Lung (tissue), 12 donors: Measurements from ENCODE around the gene DCAF15. TPM values are rescaled to one million over a fixed set of nuclear protein-coding genes. Genes with fewer than 3 reads are reported as not detected.

Experiments
- ATAC-seq: fragments of 200-7000 bp; cut with Tn5 transposase; one replicate; pipeline ENCODE4 v1.9.1; 2020; ENCODE audit warnings: moderate number of reproducible peaks; ENCODE audit not compliant: insufficient read depth, low FRiP score
- DNase-seq, 3 donors: peaks; one replicate each; pipeline ENCODE4 v3.0.0-alpha.2; 2013 to 2017
- H3K27ac ChIP-seq, 2 donors: one replicate each; pipeline ENCODE4 v1.5.1; 2013; ENCODE audit warnings: mild to moderate bottlenecking in 2 of 2, moderate library complexity in 2 of 2, control low read depth in 1 of 2, inconsistent platforms in 1 of 2, low read depth in 1 of 2, low read length in 1 of 2
- H3K27me3 ChIP-seq, 3 donors: one replicate each; pipeline ENCODE4 v1.5.1; 2013; ENCODE audit warnings: low read length in 2 of 3; ENCODE audit not compliant: control insufficient read depth in 3 of 3, insufficient read depth in 3 of 3
- H3K36me3 ChIP-seq, 4 donors: one replicate each; pipeline ENCODE4 v1.5.1; 2013; ENCODE audit warnings: low read length in 4 of 4, mild to moderate bottlenecking in 1 of 4, moderate library complexity in 1 of 4; ENCODE audit not compliant: control insufficient read depth in 4 of 4, insufficient read depth in 4 of 4
- H3K4me1 ChIP-seq, 5 donors: one replicate each; pipeline ENCODE4 v1.5.1; 2013; ENCODE audit warnings: low read length in 5 of 5, mild to moderate bottlenecking in 2 of 5, moderate library complexity in 1 of 5; ENCODE audit not compliant: control insufficient read depth in 5 of 5, insufficient read depth in 5 of 5
- H3K4me3 ChIP-seq: one replicate; pipeline ENCODE4 v1.5.1; 2013; ENCODE audit warnings: mild to moderate bottlenecking, control low read depth, moderate library complexity
- H3K9ac ChIP-seq, 2 donors: one replicate each; pipeline ENCODE4 v1.5.1; 2013; ENCODE audit warnings: low read length in 2 of 2, control low read depth in 1 of 2; ENCODE audit not compliant: insufficient read depth in 1 of 2
- H3K9me3 ChIP-seq, 4 donors: one replicate each; pipeline ENCODE4 v1.5.1; 2013; ENCODE audit warnings: low read length in 3 of 4, mild to moderate bottlenecking in 1 of 4, moderate library complexity in 1 of 4; ENCODE audit not compliant: control insufficient read depth in 4 of 4, insufficient read depth in 3 of 4
- CTCF ChIP-seq: IDR thresholded peaks from 2 replicates; pipeline ENCODE4 v1.5.1; 2012; ENCODE audit warnings: mild to moderate bottlenecking; ENCODE audit errors: control extremely low read depth, extremely low read depth
- WGBS, 2 donors: extraction: QIAGEN DNeasy Blood & Tissue Kit; methylation state at CpG; one replicate each; pipeline ENCODE4 v1.1.7; 2013; 5-methylcytosine and 5-hydroxymethylcytosine counted together
- polyA plus RNA-seq, 2 donors: library from polyadenylated mRNA; stranded (reverse); fragments of 200-250 nt; gene quantifications; one replicate each; pipeline ENCODE4 v1.2.1, GENCODE V29; 2013
- total RNA-seq, 2 donors: library from RNA; depleted of rRNA in 1 of 2; stranded (reverse); fragments of >200 nt in 1 of 2; gene quantifications; one replicate each; pipeline ENCODE4 v1.2.1, GENCODE V29; 2014 to 2021
- donor health status: control.
- donor health status: control.
- donor health status: Bipolar disorder and iron deficiency.
- donor health status: healthy.
- donor health status: DM: yes; HTN: yes; CAD: no.

The DCAF15 gene
- total and polyA plus RNA-seq, 4 donors: 13.8 to 56.1 (median 33.4) TPM

DNA sequence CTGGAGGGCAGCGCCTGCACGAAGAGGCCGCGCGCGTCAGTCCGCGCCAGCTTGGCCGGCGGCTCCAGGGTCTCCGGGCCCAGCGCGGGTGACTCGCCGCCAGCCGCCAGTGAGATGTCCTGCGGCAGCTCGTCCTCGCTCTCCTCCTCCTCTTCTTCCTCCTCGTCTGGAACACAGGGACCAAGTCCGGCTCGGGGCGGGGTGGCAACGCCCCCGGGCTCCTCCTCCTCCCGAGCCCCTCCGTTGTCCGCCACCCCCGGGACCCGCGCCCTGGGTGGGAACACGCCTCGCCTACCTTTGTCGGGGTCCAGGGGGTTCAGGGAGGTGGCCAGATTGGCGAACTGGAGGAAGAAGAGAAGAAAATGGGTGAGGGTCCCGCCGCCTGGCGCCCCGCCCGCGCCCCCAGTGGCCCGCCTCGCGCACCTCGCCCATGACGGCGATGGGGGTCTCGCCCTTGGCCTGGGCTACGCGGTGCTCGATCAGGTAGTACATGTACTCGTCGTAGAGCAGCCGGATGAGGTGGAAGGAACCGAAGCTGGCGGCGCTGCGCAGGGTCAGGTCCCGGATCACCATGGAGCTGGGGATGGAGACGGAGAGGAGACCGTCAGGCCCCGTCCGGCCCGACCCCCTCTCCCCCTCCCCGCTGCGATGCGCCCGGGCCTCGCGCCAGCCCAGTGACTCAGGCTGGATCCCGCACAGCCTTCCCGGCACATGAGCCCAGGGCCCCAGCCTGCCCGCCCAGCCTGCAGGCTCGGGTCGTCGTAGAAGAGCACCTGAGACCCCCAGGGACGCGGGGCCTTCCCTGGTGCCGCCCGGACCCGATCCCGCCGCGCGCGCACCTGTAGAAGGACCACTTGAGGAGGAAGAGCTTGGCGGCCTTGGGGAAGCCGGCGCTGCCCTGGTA is 10.6 kb downstream of the DCAF15 start:
- Histone ChIP-seq H3K9me3 (no peaks in the 10 kb centered on the region), H3K4me3 (no peak overlapping the region), H3K36me3 (peaks cover 3 to 79% (median 13%) of the 10 kb centered on the region in 4 donors), H3K9ac (no peak overlapping the region), H3K27me3 (no peaks in the 10 kb centered on the region), H3K27ac (no peak overlapping the region), H3K4me1 (peaks cover 0 to 4% (median 0%) of the 10 kb centered on the region in 5 donors)
- peak; percentile 72 to 80 (median 78) for DNase-seq
- ATAC-seq: no peak
- no peak for TF ChIP-seq CTCF
- WGBS, 2 donors: 87 to 90% methylated on average over 79 to 89 of the region's 89 CpGs

- Histone ChIP-seq H3K27ac (no peak overlapping the region), H3K36me3 (peaks cover 3 to 78% (median 15%) of the 10 kb centered on the region in 4 donors), H3K4me1 (peaks cover 0 to 4% (median 0%) of the 10 kb centered on the region in 5 donors), H3K9me3 (no peaks in the 10 kb centered on the region), H3K9ac (no peak overlapping the region), H3K4me3 (no peak overlapping the region), H3K27me3 (no peaks in the 10 kb centered on the region)
- WGBS, 2 donors: 94 to 96% methylated on average over 48 of the region's 48 CpGs
- no peak for TF ChIP-seq CTCF
- ATAC-seq (no peak), DNase-seq (no peak)
Observed at GRCh38 chr19:13963603-13964105, 11.3 kb downstream of the DCAF15 start.

DNA sequence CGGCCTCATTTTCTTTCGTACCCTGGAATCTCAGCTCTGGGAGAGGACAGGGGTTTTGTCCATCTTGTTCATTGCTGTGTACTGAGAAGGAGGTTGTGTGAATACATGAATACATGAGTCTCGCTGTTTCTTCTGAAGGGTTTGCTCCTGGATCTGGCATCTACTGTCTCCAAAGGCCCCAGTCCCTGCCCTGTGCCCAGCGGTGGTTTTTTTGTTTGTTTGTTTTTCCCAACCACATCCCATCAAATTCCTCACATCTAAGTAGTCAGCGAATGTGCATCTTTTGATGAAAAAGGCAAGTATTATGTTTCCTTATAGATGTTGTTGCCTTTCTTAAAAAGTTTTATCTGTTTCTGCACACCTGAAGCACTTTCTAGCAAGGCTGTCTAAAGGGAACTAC is 12.5 kb downstream of the DCAF15 start:
- H3K27ac ChIP-seq: no peak overlapping the region
- H3K4me1 ChIP-seq: peaks cover 0 to 4% (median 0%) of the 10 kb centered on the region in 5 donors
- peaks cover 5 to 80% (median 15%) of the 10 kb centered on the region in 4 donors for H3K36me3 ChIP-seq
- 90 to 92% methylated on average over 5 of the region's 5 CpGs for WGBS, 2 donors
- no peak for TF ChIP-seq CTCF
- no peaks in the 10 kb centered on the region for H3K27me3 ChIP-seq
- ATAC-seq (no peak), DNase-seq (no peak)
- H3K9ac ChIP-seq: no peak overlapping the region
- no peak overlapping the region for H3K4me3 ChIP-seq
- H3K9me3 ChIP-seq: no peaks in the 10 kb centered on the region
